Measurements from ENCODE around the gene SPACA1. TPM values are rescaled to one million over a fixed set of nuclear protein-coding genes. Genes with fewer than 3 reads are reported as not detected.
A peak's percentile ranks its signal among the peaks of the same experiment; 100 is the strongest.

The SPACA1 gene
- total and polyA plus RNA-seq, 9 of the 15 experiments (the other 6 are each of a cell fraction or from before 2014, with no cell fraction given), result not detected

DNA sequence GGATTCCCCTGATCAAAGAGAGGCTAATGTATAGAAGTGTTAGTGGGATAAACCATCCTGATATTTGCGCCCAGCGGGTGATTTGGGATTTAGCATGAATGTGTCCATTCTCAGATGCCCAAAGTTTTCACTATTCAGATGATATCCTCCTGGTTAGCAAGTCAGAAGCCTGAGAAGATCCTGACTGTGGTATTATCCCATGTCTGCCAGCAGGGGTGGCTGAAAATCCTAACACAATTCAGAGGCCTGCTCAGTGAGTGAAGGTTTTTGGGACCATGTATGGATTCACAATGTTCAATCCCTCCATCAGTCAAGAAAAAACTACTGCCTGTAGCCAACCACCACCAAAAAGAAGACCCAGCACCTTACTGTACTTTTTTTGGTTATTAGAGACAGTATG lies 34.1 kb upstream of the SPACA1 start:
- no peak overlapping the region for H3K4me3 ChIP-seq
- no peak overlapping the region for H3K9ac ChIP-seq (ENCODE audit: insufficient read depth in 1 of 2, low read depth in 2 of 2, low read length in 2 of 2)
- H4K20me1 ChIP-seq (replicated peaks; ENCODE audit: control insufficient read depth, insufficient read depth, low read length), result no peaks in the 10 kb centered on the region
- no peaks in the 10 kb centered on the region; a peak in 1 of 5 replicates for H3K27me3 ChIP-seq (ENCODE audit: control insufficient read depth in 2 of 2, insufficient read depth in 2 of 2, low read length in 2 of 2)
- no peaks in the 10 kb centered on the region for H3K36me3 ChIP-seq (ENCODE audit: control insufficient read depth, insufficient read depth, low read length)
- BruUV-seq (replicated peaks), result no TSS peak
- no peak overlapping the region for H3K27ac ChIP-seq (ENCODE audit: extremely low read depth, low read depth, low read length)
- ATAC-seq (no peak; the same call in 2 of the 3 replicates), DNase-seq (ENCODE audit: extremely low read depth in 1 of 4, low spot score in 3 of 4) (peak in 1 of 4 experiments; percentile 7), FAIRE-seq (no peak)
- H2AFZ ChIP-seq (ENCODE audit: low read depth, low read length), result no peak overlapping the region
- H3K79me2 ChIP-seq (ENCODE audit: control insufficient read depth, insufficient read depth, low read length), result no peaks in the 10 kb centered on the region
- intact Hi-C loops (cut with micrococcal nuclease) (no loop called here), in situ Hi-C loops (cut with MboI) (no loop called here)
- no peaks in the 10 kb centered on the region for H3K9me1 ChIP-seq (ENCODE audit: control insufficient read depth, insufficient read depth, low read length)
- POLR2A ChIA-PET, result no interaction called here
- no peaks in the 10 kb centered on the region for H3K4me1 ChIP-seq (replicated peaks in 1 of 2; ENCODE audit: control insufficient read depth in 2 of 2, insufficient read depth in 2 of 2, low read length in 2 of 2)
- CTCF ChIA-PET (ENCODE audit: low intra/inter-chr PET ratio), result no interaction called here
- 0% methylated on average over 2 of the region's 2 CpGs for WGBS (ENCODE audit: insufficient coverage, low coverage, missing lambda C conversion rate)
- TF ChIP-seq, protein P1, sequence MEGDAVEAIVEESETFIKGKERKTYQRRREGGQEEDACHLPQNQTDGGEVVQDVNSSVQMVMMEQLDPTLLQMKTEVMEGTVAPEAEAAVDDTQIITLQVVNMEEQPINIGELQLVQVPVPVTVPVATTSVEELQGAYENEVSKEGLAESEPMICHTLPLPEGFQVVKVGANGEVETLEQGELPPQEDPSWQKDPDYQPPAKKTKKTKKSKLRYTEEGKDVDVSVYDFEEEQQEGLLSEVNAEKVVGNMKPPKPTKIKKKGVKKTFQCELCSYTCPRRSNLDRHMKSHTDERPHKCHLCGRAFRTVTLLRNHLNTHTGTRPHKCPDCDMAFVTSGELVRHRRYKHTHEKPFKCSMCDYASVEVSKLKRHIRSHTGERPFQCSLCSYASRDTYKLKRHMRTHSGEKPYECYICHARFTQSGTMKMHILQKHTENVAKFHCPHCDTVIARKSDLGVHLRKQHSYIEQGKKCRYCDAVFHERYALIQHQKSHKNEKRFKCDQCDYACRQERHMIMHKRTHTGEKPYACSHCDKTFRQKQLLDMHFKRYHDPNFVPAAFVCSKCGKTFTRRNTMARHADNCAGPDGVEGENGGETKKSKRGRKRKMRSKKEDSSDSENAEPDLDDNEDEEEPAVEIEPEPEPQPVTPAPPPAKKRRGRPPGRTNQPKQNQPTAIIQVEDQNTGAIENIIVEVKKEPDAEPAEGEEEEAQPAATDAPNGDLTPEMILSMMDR (IDR thresholded peaks at IDR 0.05 in 2 of 3, conservative IDR thresholded peaks at IDR 0.05 in 1 of 3; ENCODE audit: insufficient read depth in 2 of 3, low read depth in 1 of 3, low read length in 3 of 3), result peak in 2 of 3 experiments; percentile 8 to 26; a peak in 1 of 6 replicates
- no peak for TF ChIP-seq FOXK2 (conservative IDR thresholded peaks at IDR 0.05 in 1 of 2, IDR thresholded peaks at IDR 0.05 in 1 of 2; ENCODE audit: low read depth in 2 of 2)
- H3K9me3 ChIP-seq (replicated peaks; ENCODE audit: control insufficient read depth, insufficient read depth, low read depth, low read length), result no peaks in the 10 kb centered on the region
- H3K4me2 ChIP-seq (ENCODE audit: insufficient read depth, low read length), result no peak overlapping the region

DNA sequence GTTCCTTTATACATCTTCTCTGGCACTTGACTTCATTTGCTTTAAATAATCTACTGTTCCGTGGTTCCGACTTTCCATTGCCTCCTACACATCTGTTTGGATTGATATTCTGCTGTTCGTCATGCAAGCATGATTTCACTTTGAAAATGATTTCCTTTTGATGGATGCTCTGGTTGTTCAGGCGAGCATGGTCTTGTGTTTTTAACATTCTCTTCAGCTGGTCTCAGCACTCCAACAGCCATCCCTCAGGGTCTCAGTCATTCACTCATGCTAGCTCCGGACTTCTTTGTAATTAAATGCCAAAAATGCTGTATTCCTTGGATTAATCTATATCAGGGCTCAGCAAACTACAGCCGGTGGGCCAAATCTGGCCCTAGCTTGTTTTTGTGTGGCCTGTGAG lies 27.2 kb upstream of the SPACA1 start:
- BruUV-seq (replicated peaks), result no TSS peak
- intact Hi-C loops (cut with micrococcal nuclease), result no loop called here
- no peak overlapping the region for H3K4me3 ChIP-seq
- H4K20me1 ChIP-seq (replicated peaks; ENCODE audit: control insufficient read depth, insufficient read depth, low read length), result no peaks in the 10 kb centered on the region
- H3K9ac ChIP-seq (ENCODE audit: insufficient read depth in 1 of 2, low read depth in 2 of 2, low read length in 2 of 2), result no peak overlapping the region
- H3K4me1 ChIP-seq (replicated peaks in 1 of 2; ENCODE audit: control insufficient read depth in 2 of 2, insufficient read depth in 2 of 2, low read length in 2 of 2), result no peaks in the 10 kb centered on the region
- H3K27ac ChIP-seq (ENCODE audit: extremely low read depth, low read depth, low read length), result no peak overlapping the region
- no peaks in the 10 kb centered on the region; a peak in 2 of 5 replicates for H3K27me3 ChIP-seq (ENCODE audit: control insufficient read depth in 2 of 2, insufficient read depth in 2 of 2, low read length in 2 of 2)
- H3K9me1 ChIP-seq (ENCODE audit: control insufficient read depth, insufficient read depth, low read length), result no peaks in the 10 kb centered on the region
- WGBS (ENCODE audit: insufficient coverage, low coverage, missing lambda C conversion rate), result under 1% methylated on average over 6 of the region's 6 CpGs
- H3K36me3 ChIP-seq (ENCODE audit: control insufficient read depth, insufficient read depth, low read length), result no peaks in the 10 kb centered on the region
- no peaks in the 10 kb centered on the region for H3K9me3 ChIP-seq (replicated peaks; ENCODE audit: control insufficient read depth, insufficient read depth, low read depth, low read length)
- POLR2A ChIA-PET, result interaction anchor here (1.0 kb wide), 1 partner anchor 279 kb away, joined by 3 read pairs; no protein-coding TSS in a partner anchor
- H2AFZ ChIP-seq (ENCODE audit: low read depth, low read length), result no peak overlapping the region
- ATAC-seq, result no peak
- CTCF ChIA-PET (ENCODE audit: low intra/inter-chr PET ratio), result no interaction called here
- H3K79me2 ChIP-seq (ENCODE audit: control insufficient read depth, insufficient read depth, low read length), result no peaks in the 10 kb centered on the region
- no peak for DNase-seq (ENCODE audit: extremely low read depth in 1 of 4, low spot score in 3 of 4)
- no peak overlapping the region for H3K4me2 ChIP-seq (ENCODE audit: insufficient read depth, low read length)
- TF ChIP-seq PTBP1 (IDR thresholded peaks at IDR 0.05; ENCODE audit: low read depth, low read length) (no peak), SMARCA4 (IDR thresholded peaks at IDR 0.05) (no peak), MXI1 (IDR thresholded peaks at IDR 0.05; ENCODE audit: low read depth, low read length) (no peak), ZZZ3 (IDR thresholded peaks at IDR 0.05) (no peak), PHB (CRISPR knock-in tag; IDR thresholded peaks at IDR 0.05) (no peak), ZNF12 (CRISPR knock-in tag; IDR thresholded peaks at IDR 0.05) (no peak), MCM5 (IDR thresholded peaks at IDR 0.05; ENCODE audit: low read depth) (no peak), EWSR1 (IDR thresholded peaks at IDR 0.05; ENCODE audit: borderline replicate concordance, low read depth, partially characterized antibody) (no peak), CHD1 (IDR thresholded peaks at IDR 0.05; ENCODE audit: low read length) (no peak), BCL6 (CRISPR knock-in tag; IDR thresholded peaks at IDR 0.05) (no peak), ELF4 (CRISPR knock-in tag; IDR thresholded peaks at IDR 0.05) (no peak)
- FAIRE-seq, result no peak
- in situ Hi-C loops (cut with MboI), result no loop called here

Data from K562 (cell line).